ENCODE data around the gene ADARB1. TPM values are rescaled to one million over a fixed set of nuclear protein-coding genes. Genes with fewer than 3 reads are reported as not detected.

ADARB1 gene
- total RNA-seq, 1 experiment from 2014 or later, result 14.6 TPM

DNA sequence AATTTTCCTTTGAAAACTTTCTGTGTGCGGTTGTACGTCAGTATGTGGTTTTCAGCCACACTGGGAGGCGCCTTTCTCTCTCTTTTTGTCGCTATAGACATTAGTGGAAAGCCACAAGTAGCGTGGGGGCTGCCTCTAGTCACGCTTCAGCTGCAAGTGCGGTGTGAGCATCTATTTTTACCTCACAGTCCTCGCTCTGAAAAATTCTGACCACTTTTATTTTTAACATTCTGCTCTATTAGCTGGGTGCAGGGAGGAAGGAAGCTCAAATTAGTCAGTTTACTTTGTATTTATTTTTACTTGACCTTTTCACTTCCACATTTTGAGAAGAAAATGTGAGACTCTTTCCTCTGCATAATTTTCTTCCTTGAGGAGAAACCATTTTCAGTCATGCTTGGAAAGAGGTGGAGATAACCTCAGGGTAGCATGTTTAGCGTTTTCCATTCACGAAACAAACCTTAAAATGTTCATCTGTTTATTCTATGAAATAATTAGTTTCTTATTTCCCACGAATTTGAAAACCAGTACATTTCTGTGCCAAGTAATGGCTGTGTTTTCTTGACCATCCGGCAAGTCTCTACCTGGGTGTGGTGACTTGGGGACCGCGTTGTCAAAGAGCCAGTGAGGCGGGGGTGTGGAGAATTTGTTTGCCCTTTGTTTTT lies 35.6 kb downstream of the ADARB1 start (continued):
- TF ChIP-seq ATF6 (CRISPR knock-in tag; IDR thresholded peaks at IDR 0.05) (no peak), CREM (CRISPR knock-in tag; IDR thresholded peaks at IDR 0.05) (no peak), ZNF396 (CRISPR knock-in tag; IDR thresholded peaks at IDR 0.05; ENCODE audit: borderline replicate concordance) (no peak), SP1 (CRISPR knock-in tag; conservative IDR thresholded peaks at IDR 0.05) (no peak), CBFB (CRISPR knock-in tag; IDR thresholded peaks at IDR 0.05; ENCODE audit: low read depth) (no peak)

GRCh38 chr21:45110873-45111624 lies 36.7 kb downstream of the ADARB1 start:
- Mint-ChIP-seq H3K27ac (peak overlapping the region; percentile 28; the same call in 1 of the 2 replicates), H3K4me3 (no peak overlapping the region), H3K9me3 (no peaks in the 10 kb centered on the region), H3K4me1 (no peaks in the 10 kb centered on the region), H3K36me3 (no peaks in the 10 kb centered on the region), H3K27me3 (ENCODE audit: low read depth) (no peaks in the 10 kb centered on the region)
- ChIA-PET CTCF (interaction anchor here (0.6 to 2.8 kb wide), 2 partner anchors 27 to 161 kb away, joined by 3 to 10 read pairs; no protein-coding TSS in a partner anchor), POLR2A (interaction anchor here (0.9 kb wide), 1 partner anchor 9 kb away, joined by 3 read pairs; no protein-coding TSS in a partner anchor)
- no peak for TF ChIP-seq CREM (CRISPR knock-in tag; IDR thresholded peaks at IDR 0.05)
- TF ChIP-seq, protein P1, sequence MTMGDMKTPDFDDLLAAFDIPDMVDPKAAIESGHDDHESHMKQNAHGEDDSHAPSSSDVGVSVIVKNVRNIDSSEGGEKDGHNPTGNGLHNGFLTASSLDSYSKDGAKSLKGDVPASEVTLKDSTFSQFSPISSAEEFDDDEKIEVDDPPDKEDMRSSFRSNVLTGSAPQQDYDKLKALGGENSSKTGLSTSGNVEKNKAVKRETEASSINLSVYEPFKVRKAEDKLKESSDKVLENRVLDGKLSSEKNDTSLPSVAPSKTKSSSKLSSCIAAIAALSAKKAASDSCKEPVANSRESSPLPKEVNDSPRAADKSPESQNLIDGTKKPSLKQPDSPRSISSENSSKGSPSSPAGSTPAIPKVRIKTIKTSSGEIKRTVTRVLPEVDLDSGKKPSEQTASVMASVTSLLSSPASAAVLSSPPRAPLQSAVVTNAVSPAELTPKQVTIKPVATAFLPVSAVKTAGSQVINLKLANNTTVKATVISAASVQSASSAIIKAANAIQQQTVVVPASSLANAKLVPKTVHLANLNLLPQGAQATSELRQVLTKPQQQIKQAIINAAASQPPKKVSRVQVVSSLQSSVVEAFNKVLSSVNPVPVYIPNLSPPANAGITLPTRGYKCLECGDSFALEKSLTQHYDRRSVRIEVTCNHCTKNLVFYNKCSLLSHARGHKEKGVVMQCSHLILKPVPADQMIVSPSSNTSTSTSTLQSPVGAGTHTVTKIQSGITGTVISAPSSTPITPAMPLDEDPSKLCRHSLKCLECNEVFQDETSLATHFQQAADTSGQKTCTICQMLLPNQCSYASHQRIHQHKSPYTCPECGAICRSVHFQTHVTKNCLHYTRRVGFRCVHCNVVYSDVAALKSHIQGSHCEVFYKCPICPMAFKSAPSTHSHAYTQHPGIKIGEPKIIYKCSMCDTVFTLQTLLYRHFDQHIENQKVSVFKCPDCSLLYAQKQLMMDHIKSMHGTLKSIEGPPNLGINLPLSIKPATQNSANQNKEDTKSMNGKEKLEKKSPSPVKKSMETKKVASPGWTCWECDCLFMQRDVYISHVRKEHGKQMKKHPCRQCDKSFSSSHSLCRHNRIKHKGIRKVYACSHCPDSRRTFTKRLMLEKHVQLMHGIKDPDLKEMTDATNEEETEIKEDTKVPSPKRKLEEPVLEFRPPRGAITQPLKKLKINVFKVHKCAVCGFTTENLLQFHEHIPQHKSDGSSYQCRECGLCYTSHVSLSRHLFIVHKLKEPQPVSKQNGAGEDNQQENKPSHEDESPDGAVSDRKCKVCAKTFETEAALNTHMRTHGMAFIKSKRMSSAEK (CRISPR knock-in tag; IDR thresholded peaks at IDR 0.05; ENCODE audit: borderline replicate concordance), result no peak
- DNase-seq (ENCODE audit: low spot score), result no peak
- no peak for ATAC-seq

DNA sequence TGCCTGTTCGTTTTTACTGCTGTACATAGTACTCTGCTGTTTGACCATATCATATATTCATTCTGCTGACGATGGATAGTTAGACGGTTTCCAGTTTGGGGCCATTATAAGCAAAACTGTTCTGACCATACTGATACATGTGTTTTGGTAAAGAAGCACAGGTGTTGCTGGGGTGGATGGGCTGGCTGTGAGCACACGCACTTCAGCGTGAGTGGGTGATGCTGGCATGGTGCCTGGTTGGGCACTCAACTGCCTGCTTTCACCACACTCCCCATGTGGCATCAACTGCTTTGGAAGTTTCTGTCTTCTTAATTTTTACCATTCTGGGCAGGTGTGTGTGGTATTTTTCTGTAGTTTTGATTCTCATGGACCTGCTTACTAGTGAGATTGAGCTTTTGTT lies 37.3 kb downstream of the ADARB1 start:
- DNase-seq (ENCODE audit: low spot score), result no peak
- H3K4me3 Mint-ChIP-seq, result no peak overlapping the region
- ATAC-seq, result no peak
- ChIA-PET CTCF (interaction anchor here (2.8 kb wide), 1 partner anchor 26 kb away, joined by 10 read pairs; no protein-coding TSS in a partner anchor), POLR2A (no interaction called here)
- H3K4me1 Mint-ChIP-seq, result no peaks in the 10 kb centered on the region
- no peaks in the 10 kb centered on the region for H3K36me3 Mint-ChIP-seq
- H3K27me3 Mint-ChIP-seq (ENCODE audit: low read depth), result no peaks in the 10 kb centered on the region
- H3K9me3 Mint-ChIP-seq, result no peaks in the 10 kb centered on the region
- H3K27ac Mint-ChIP-seq, result no peak overlapping the region
- TF ChIP-seq, protein P2, sequence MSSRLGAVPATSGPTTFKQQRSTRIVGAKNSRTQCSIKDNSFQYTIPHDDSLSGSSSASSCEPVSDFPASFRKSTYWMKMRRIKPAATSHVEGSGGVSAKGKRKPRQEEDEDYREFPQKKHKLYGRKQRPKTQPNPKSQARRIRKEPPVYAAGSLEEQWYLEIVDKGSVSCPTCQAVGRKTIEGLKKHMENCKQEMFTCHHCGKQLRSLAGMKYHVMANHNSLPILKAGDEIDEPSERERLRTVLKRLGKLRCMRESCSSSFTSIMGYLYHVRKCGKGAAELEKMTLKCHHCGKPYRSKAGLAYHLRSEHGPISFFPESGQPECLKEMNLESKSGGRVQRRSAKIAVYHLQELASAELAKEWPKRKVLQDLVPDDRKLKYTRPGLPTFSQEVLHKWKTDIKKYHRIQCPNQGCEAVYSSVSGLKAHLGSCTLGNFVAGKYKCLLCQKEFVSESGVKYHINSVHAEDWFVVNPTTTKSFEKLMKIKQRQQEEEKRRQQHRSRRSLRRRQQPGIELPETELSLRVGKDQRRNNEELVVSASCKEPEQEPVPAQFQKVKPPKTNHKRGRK (CRISPR knock-in tag; IDR thresholded peaks at IDR 0.05; ENCODE audit: borderline replicate concordance), result no peak
- TF ChIP-seq AR (CRISPR knock-in tag; IDR thresholded peaks at IDR 0.05) (no peak), ZNF416 (CRISPR knock-in tag; IDR thresholded peaks at IDR 0.05) (no peak), ATF6 (CRISPR knock-in tag; IDR thresholded peaks at IDR 0.05) (no peak), CDX4 (CRISPR knock-in tag; IDR thresholded peaks at IDR 0.05; ENCODE audit: borderline replicate concordance) (no peak)
- TF ChIP-seq, protein P3, sequence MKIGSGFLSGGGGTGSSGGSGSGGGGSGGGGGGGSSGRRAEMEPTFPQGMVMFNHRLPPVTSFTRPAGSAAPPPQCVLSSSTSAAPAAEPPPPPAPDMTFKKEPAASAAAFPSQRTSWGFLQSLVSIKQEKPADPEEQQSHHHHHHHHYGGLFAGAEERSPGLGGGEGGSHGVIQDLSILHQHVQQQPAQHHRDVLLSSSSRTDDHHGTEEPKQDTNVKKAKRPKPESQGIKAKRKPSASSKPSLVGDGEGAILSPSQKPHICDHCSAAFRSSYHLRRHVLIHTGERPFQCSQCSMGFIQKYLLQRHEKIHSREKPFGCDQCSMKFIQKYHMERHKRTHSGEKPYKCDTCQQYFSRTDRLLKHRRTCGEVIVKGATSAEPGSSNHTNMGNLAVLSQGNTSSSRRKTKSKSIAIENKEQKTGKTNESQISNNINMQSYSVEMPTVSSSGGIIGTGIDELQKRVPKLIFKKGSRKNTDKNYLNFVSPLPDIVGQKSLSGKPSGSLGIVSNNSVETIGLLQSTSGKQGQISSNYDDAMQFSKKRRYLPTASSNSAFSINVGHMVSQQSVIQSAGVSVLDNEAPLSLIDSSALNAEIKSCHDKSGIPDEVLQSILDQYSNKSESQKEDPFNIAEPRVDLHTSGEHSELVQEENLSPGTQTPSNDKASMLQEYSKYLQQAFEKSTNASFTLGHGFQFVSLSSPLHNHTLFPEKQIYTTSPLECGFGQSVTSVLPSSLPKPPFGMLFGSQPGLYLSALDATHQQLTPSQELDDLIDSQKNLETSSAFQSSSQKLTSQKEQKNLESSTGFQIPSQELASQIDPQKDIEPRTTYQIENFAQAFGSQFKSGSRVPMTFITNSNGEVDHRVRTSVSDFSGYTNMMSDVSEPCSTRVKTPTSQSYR (CRISPR knock-in tag; IDR thresholded peaks at IDR 0.05), result no peak

All from WTC11 (cell line).